ENCODE data around the gene MUC13. TPM values are rescaled to one million over a fixed set of nuclear protein-coding genes. Genes with fewer than 3 reads are reported as not detected.

The MUC13 gene
- total and polyA plus RNA-seq, 9 of the 15 experiments (the other 6 are each of a cell fraction or from before 2014, with no cell fraction given) = 0.09 TPM; not detected in 8

DNA sequence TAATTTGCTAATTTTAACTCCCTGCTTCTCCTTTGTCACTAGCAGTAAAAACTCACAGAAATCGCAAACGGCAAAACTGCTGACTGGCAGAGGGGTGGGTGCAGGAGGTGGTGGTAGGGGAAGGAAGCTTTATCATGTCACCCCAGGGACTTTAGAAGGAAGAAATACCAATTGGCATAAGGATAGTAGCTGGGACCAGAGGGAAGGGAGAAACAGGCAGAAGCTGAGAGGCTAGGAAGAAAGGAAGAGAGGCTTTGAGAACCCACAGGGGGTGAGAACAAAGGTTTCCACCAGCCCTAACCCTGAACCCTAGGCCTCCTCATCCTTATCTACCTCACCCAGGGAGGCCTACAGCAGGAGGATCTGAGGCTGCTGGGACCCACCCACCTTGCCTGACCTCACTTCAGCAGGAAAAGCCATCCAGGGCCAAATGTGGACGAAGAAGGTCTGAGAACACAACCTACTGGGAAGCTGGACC is 58.1 kb downstream of the MUC13 start (continued):
- TF ChIP-seq, protein P1, sequence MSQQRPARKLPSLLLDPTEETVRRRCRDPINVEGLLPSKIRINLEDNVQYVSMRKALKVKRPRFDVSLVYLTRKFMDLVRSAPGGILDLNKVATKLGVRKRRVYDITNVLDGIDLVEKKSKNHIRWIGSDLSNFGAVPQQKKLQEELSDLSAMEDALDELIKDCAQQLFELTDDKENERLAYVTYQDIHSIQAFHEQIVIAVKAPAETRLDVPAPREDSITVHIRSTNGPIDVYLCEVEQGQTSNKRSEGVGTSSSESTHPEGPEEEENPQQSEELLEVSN (IDR thresholded peaks at IDR 0.05; ENCODE audit: borderline replicate concordance in 1 of 2, extremely low read depth in 1 of 2, insufficient read depth in 1 of 2, insufficient read length in 1 of 2, low read depth in 1 of 2, low read length in 1 of 2, poor library complexity in 1 of 2, severe bottlenecking in 1 of 2) = peak; percentile 36 to 44
- TF ChIP-seq, protein P2, sequence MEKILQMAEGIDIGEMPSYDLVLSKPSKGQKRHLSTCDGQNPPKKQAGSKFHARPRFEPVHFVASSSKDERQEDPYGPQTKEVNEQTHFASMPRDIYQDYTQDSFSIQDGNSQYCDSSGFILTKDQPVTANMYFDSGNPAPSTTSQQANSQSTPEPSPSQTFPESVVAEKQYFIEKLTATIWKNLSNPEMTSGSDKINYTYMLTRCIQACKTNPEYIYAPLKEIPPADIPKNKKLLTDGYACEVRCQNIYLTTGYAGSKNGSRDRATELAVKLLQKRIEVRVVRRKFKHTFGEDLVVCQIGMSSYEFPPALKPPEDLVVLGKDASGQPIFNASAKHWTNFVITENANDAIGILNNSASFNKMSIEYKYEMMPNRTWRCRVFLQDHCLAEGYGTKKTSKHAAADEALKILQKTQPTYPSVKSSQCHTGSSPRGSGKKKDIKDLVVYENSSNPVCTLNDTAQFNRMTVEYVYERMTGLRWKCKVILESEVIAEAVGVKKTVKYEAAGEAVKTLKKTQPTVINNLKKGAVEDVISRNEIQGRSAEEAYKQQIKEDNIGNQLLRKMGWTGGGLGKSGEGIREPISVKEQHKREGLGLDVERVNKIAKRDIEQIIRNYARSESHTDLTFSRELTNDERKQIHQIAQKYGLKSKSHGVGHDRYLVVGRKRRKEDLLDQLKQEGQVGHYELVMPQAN (IDR thresholded peaks at IDR 0.05; ENCODE audit: borderline replicate concordance) = no peak
- TF ChIP-seq TBL1XR1 (IDR thresholded peaks at IDR 0.05; ENCODE audit: low read length in 2 of 2) (0 out of 4 replicates have a peak, but pooled peaks of 1 of the 2 experiments have one; percentile 17), DIDO1 (tag; IDR thresholded peaks at IDR 0.05; ENCODE audit: low read depth) (no peak), CCNT2 (IDR thresholded peaks at IDR 0.05; ENCODE audit: borderline replicate concordance, extremely low read depth, insufficient read length, low read depth, low read length) (peak; percentile 16), ETV5 (CRISPR knock-in tag; IDR thresholded peaks at IDR 0.05; ENCODE audit: low read depth) (no peak), MEF2D (tag; conservative IDR thresholded peaks at IDR 0.05; ENCODE audit: low read depth) (no peak), RBFOX2 (IDR thresholded peaks at IDR 0.05; ENCODE audit: low read depth, low read length) (peak; percentile 20; the same call in 1 of the 2 replicates), BDP1 (IDR thresholded peaks at IDR 0.05; ENCODE audit: insufficient read depth, insufficient read length) (no peak), TAF1 (IDR thresholded peaks at IDR 0.05; ENCODE audit: control insufficient read depth, extremely low read depth, insufficient read depth, low read length, severe bottlenecking) (no peak), ZNF165 (CRISPR knock-in tag; IDR thresholded peaks at IDR 0.05; ENCODE audit: borderline replicate concordance) (no peak), ZFP36 (IDR thresholded peaks at IDR 0.05; ENCODE audit: low read depth, low read length, partially characterized antibody) (no peak)
- TF ChIP-seq, protein P3, sequence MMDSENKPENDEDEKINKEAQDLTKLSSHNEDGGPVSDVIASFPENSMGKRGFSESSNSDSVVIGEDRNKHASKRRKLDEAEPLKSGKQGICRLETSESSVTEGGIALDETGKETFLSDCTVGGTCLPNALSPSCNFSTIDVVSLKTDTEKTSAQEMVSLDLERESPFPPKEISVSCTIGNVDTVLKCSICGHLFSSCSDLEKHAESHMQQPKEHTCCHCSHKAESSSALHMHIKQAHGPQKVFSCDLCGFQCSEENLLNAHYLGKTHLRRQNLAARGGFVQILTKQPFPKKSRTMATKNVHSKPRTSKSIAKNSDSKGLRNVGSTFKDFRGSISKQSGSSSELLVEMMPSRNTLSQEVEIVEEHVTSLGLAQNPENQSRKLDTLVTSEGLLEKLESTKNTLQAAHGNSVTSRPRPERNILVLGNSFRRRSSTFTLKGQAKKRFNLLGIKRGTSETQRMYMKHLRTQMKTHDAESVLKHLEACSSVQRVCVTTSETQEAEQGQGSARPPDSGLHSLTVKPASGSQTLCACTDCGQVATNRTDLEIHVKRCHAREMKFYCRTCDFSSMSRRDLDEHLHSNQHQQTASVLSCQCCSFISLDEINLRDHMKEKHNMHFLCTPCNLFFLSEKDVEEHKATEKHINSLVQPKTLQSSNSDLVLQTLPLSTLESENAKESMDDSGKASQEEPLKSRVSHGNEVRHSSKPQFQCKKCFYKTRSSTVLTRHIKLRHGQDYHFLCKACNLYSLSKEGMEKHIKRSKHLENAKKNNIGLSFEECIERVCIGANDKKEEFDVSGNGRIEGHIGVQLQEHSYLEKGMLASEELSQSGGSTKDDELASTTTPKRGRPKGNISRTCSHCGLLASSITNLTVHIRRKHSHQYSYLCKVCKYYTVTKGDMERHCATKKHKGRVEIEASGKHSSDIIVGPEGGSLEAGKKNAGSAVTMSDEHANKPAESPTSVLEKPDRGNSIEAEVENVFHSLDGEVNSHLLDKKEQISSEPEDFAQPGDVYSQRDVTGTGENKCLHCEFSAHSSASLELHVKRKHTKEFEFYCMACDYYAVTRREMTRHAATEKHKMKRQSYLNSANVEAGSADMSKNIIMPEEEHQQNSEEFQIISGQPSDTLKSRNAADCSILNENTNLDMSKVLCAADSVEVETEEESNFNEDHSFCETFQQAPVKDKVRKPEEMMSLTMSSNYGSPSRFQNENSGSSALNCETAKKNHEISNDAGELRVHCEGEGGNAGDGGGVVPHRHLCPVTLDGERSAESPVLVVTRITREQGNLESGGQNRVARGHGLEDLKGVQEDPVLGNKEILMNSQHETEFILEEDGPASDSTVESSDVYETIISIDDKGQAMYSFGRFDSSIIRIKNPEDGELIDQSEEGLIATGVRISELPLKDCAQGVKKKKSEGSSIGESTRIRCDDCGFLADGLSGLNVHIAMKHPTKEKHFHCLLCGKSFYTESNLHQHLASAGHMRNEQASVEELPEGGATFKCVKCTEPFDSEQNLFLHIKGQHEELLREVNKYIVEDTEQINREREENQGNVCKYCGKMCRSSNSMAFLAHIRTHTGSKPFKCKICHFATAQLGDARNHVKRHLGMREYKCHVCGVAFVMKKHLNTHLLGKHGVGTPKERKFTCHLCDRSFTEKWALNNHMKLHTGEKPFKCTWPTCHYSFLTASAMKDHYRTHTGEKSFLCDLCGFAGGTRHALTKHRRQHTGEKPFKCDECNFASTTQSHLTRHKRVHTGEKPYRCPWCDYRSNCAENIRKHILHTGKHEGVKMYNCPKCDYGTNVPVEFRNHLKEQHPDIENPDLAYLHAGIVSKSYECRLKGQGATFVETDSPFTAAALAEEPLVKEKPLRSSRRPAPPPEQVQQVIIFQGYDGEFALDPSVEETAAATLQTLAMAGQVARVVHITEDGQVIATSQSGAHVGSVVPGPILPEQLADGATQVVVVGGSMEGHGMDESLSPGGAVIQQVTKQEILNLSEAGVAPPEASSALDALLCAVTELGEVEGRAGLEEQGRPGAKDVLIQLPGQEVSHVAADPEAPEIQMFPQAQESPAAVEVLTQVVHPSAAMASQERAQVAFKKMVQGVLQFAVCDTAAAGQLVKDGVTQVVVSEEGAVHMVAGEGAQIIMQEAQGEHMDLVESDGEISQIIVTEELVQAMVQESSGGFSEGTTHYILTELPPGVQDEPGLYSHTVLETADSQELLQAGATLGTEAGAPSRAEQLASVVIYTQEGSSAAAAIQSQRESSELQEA (IDR thresholded peaks at IDR 0.05; ENCODE audit: low read depth) = no peak
- TF ChIP-seq, protein P4, sequence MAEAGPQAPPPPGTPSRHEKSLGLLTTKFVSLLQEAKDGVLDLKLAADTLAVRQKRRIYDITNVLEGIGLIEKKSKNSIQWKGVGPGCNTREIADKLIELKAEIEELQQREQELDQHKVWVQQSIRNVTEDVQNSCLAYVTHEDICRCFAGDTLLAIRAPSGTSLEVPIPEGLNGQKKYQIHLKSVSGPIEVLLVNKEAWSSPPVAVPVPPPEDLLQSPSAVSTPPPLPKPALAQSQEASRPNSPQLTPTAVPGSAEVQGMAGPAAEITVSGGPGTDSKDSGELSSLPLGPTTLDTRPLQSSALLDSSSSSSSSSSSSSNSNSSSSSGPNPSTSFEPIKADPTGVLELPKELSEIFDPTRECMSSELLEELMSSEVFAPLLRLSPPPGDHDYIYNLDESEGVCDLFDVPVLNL (CRISPR knock-in tag; IDR thresholded peaks at IDR 0.05; ENCODE audit: low read depth) = no peak

All from K562 (cell line).